HEK293 (cell line): ENCODE measurements around the gene PRR19.
A peak's percentile ranks its signal among the peaks of the same experiment; 100 is the strongest.

Experiments used
- BCL11B ChIP-seq: fragments of 450-650 bp; formaldehyde crosslinking; IDR thresholded peaks from 2 replicates; pipeline ENCODE4 v1.5.1; 2016; ENCODE audit warnings: low read depth, missing biosample characterization, missing genetic modification characterization
- MEIS1 ChIP-seq: sonication (generic); formaldehyde crosslinking; IDR thresholded peaks from 2 replicates; pipeline ENCODE4 v1.8.1; 2022; ENCODE audit warnings: missing genetic modification reagents, mild to moderate bottlenecking, borderline replicate concordance
- SP3 ChIP-seq: fragments of 450-650 bp; formaldehyde crosslinking; IDR thresholded peaks from 2 replicates; pipeline ENCODE4 v1.5.1; 2016; ENCODE audit warnings: missing biosample characterization, missing genetic modification characterization
- SP7 ChIP-seq: fragments of 450-650 bp; formaldehyde crosslinking; IDR thresholded peaks from 2 replicates; pipeline ENCODE4 v1.5.1; 2016; ENCODE audit warnings: missing biosample characterization, missing genetic modification characterization
- TCF7L2 ChIP-seq: IDR thresholded peaks from 2 replicates; pipeline ENCODE4 v1.6.1; 2011; ENCODE audit warnings: low read depth, mild to moderate bottlenecking, inconsistent platforms, low read length, moderate library complexity, borderline replicate concordance
- ZBTB1 ChIP-seq: fragments of 450-650 bp; formaldehyde crosslinking; IDR thresholded peaks from 2 replicates; pipeline ENCODE4 v1.5.1; 2016; ENCODE audit warnings: missing biosample characterization, missing genetic modification characterization
- ZBTB17 ChIP-seq: fragments of 450-650 bp; formaldehyde crosslinking; IDR thresholded peaks from 2 replicates; pipeline ENCODE4 v1.5.1; 2016; ENCODE audit warnings: missing biosample characterization, missing genetic modification characterization
- ZBTB8A ChIP-seq: fragments of 450-650 bp; formaldehyde crosslinking; IDR thresholded peaks from 2 replicates; pipeline ENCODE4 v1.5.1; 2016; ENCODE audit warnings: missing biosample characterization, missing genetic modification characterization
- ZEB2 ChIP-seq: fragments of 450-650 bp; formaldehyde crosslinking; IDR thresholded peaks from 2 replicates; pipeline ENCODE4 v1.5.1; 2016; ENCODE audit warnings: missing biosample characterization, missing genetic modification characterization
- ZNF112 ChIP-seq: fragments of 450-650 bp; formaldehyde crosslinking; IDR thresholded peaks from 2 replicates; pipeline ENCODE4 v1.5.0; 2017; ENCODE audit warnings: missing biosample characterization, missing genetic modification characterization
- ZNF133 ChIP-seq: fragments of 450-650 bp; formaldehyde crosslinking; IDR thresholded peaks from 2 replicates; pipeline ENCODE4 v1.5.1; 2016; ENCODE audit warnings: missing biosample characterization, missing genetic modification characterization
- ZNF138 ChIP-seq: fragments of 450-650 bp; formaldehyde crosslinking; IDR thresholded peaks from 2 replicates; pipeline ENCODE4 v1.5.1; 2016; ENCODE audit warnings: missing biosample characterization, missing genetic modification characterization, borderline replicate concordance
- ZNF175 ChIP-seq: fragments of 450-650 bp; formaldehyde crosslinking; IDR thresholded peaks from 2 replicates; pipeline ENCODE4 v1.5.1; 2016; ENCODE audit warnings: missing biosample characterization, missing genetic modification characterization
- ZNF184 ChIP-seq: fragments of 450-650 bp; IDR thresholded peaks from 2 replicates; pipeline ENCODE4 v1.5.1; 2018; ENCODE audit warnings: missing biosample characterization, mild to moderate bottlenecking, missing genetic modification characterization
- ZNF2 ChIP-seq: fragments of 450-650 bp; formaldehyde crosslinking; IDR thresholded peaks from 2 replicates; pipeline ENCODE4 v1.5.1; 2016; ENCODE audit warnings: missing biosample characterization, missing genetic modification characterization
- ZNF202 ChIP-seq: fragments of 450-650 bp; formaldehyde crosslinking; IDR thresholded peaks from 2 replicates; pipeline ENCODE4 v1.5.1; 2016; ENCODE audit warnings: missing biosample characterization, missing genetic modification characterization, borderline replicate concordance
- ZNF214 ChIP-seq: fragments of 450-650 bp; formaldehyde crosslinking; IDR thresholded peaks from 2 replicates; pipeline ENCODE4 v1.5.1; 2017; ENCODE audit warnings: missing biosample characterization, mild to moderate bottlenecking, missing genetic modification characterization, borderline replicate concordance
- ZNF280D ChIP-seq: fragments of 450-650 bp; formaldehyde crosslinking; IDR thresholded peaks from 2 replicates; pipeline ENCODE4 v1.5.1; 2016; ENCODE audit warnings: missing biosample characterization, missing genetic modification characterization
- ZNF292 ChIP-seq: fragments of 450-650 bp; formaldehyde crosslinking; IDR thresholded peaks from 2 replicates; pipeline ENCODE4 v1.5.1; 2016; ENCODE audit warnings: low read depth, missing biosample characterization, missing genetic modification characterization, borderline replicate concordance
- ZNF366 ChIP-seq: fragments of 450-650 bp; formaldehyde crosslinking; conservative IDR thresholded peaks from 2 replicates; pipeline ENCODE4 v1.5.1; 2016; ENCODE audit warnings: missing biosample characterization, missing genetic modification characterization
- ZNF37A ChIP-seq: fragments of 450-650 bp; IDR thresholded peaks from 2 replicates; pipeline ENCODE4 v1.5.1; 2018; ENCODE audit warnings: missing biosample characterization, missing genetic modification characterization
- ZNF391 ChIP-seq: fragments of 450-650 bp; formaldehyde crosslinking; IDR thresholded peaks from 2 replicates; pipeline ENCODE4 v1.5.1; 2016; ENCODE audit warnings: low read depth, missing biosample characterization, missing genetic modification characterization, borderline replicate concordance
- ZNF449 ChIP-seq: fragments of 450-650 bp; formaldehyde crosslinking; IDR thresholded peaks from 2 replicates; pipeline ENCODE4 v1.5.1; 2017; ENCODE audit warnings: missing biosample characterization, mild to moderate bottlenecking, missing genetic modification characterization, moderate library complexity
- ZNF521 ChIP-seq: fragments of 450-650 bp; formaldehyde crosslinking; IDR thresholded peaks from 2 replicates; pipeline ENCODE4 v1.5.1; 2017; ENCODE audit warnings: missing biosample characterization, mild to moderate bottlenecking, missing genetic modification characterization
- ZNF529 ChIP-seq: fragments of 450-650 bp; formaldehyde crosslinking; IDR thresholded peaks from 2 replicates; pipeline ENCODE4 v1.5.1; 2017; ENCODE audit warnings: missing genetic modification characterization, missing biosample characterization; ENCODE audit not compliant: insufficient replicate concordance
- ZNF548 ChIP-seq: fragments of 450-650 bp; formaldehyde crosslinking; IDR thresholded peaks from 2 replicates; pipeline ENCODE4 v1.5.1; 2016; ENCODE audit warnings: missing biosample characterization, missing genetic modification characterization
- ZNF580 ChIP-seq: fragments of 450-650 bp; formaldehyde crosslinking; IDR thresholded peaks from 2 replicates; pipeline ENCODE4 v1.5.1; 2016; ENCODE audit warnings: missing biosample characterization, missing genetic modification characterization
- ZNF629 ChIP-seq: fragments of 450-650 bp; formaldehyde crosslinking; IDR thresholded peaks from 2 replicates; pipeline ENCODE4 v1.5.1; 2017; ENCODE audit warnings: missing biosample characterization, missing genetic modification characterization
- ZNF791 ChIP-seq: fragments of 450-650 bp; formaldehyde crosslinking; IDR thresholded peaks from 2 replicates; pipeline ENCODE4 v1.5.1; 2016; ENCODE audit warnings: missing biosample characterization, missing genetic modification characterization
- ZNF792 ChIP-seq: fragments of 450-650 bp; formaldehyde crosslinking; IDR thresholded peaks from 2 replicates; pipeline ENCODE4 v1.5.1; 2016; ENCODE audit warnings: missing biosample characterization, missing genetic modification characterization
- ZXDB ChIP-seq: fragments of 450-650 bp; formaldehyde crosslinking; IDR thresholded peaks from 2 replicates; pipeline ENCODE4 v1.5.1; 2016; ENCODE audit warnings: missing biosample characterization, missing genetic modification characterization
- TF ChIP-seq, protein P1 (sequence below): fragments of 450-650 bp; formaldehyde crosslinking; IDR thresholded peaks from 2 replicates; pipeline ENCODE4 v1.5.1; 2017; ENCODE audit warnings: missing biosample characterization, missing genetic modification characterization
- TF ChIP-seq, protein P2 (sequence below): fragments of 450-650 bp; IDR thresholded peaks from 2 replicates; pipeline ENCODE4 v1.5.1; 2018; ENCODE audit warnings: missing biosample characterization, missing genetic modification characterization

The PRR19 gene

DNA sequence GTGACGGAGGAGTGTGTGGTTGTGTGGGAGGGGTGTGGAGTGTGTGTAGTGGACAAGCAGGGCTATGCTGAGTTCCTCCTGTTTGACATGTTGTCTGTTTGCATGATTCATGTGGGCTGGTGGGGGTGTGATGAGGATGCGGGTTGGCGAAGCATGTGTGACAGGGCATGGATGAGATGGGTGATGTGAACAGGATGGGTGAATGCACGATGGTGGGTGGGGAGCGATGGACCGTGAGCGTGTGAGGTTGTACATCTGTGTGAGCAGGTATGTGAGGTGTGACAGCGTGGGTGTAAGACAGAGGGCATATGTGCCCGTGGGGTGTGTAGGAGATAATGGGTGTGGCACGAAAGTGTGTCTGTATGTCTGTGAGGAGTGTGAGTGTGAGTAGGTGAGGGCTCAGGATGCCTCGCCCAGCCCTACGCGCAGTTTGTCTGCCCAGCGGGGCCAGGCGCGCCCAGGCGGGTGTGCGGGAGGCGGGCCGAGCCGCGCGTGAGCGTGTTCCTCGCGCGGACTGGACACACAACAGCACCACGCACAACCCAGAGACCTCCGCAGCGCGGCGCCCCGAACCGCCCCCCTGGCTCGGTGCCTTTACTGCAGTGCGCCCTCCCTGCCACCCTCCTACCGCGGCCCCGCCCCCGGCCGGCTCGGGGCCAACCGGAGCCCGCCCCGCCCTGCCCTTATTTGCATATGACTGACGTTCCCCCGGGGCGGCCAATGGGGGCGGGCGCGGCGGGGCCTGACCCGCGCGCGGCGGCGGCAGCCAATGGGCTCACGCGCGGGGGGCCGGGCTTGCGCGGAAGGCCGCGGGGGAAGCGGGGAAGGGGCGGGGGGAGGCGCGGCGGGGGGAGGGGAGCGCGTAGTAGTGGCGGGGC is 18.5 kb upstream of the PRR19 start (continued):
- TF ChIP-seq ZBTB1 (tag by site-specific recombination), result peak; percentile 22; the same call in 1 of the 2 replicates
- peak; percentile 98 for TF ChIP-seq ZBTB17 (tag by site-specific recombination)
- peak; percentile 90 for TF ChIP-seq ZEB2 (tag by site-specific recombination)
- TF ChIP-seq BCL11B (tag by site-specific recombination), result peak; percentile 68
- peak; percentile 58 for TF ChIP-seq ZNF791 (tag by site-specific recombination)
- TF ChIP-seq ZNF366, result peak; percentile 93
- TF ChIP-seq ZNF112 (tag by site-specific recombination), result no peak
- TF ChIP-seq MEIS1 (CRISPR knock-in tag), result no peak
- TF ChIP-seq ZNF521 (tag by site-specific recombination), result no peak
- peak; percentile 96 for TF ChIP-seq ZNF2 (tag by site-specific recombination)
- TF ChIP-seq ZNF792 (tag by site-specific recombination), result peak; percentile 31; the same call in 1 of the 2 replicates
- peak; percentile 35; the same call in 1 of the 2 replicates for TF ChIP-seq ZNF280D (tag by site-specific recombination)
- TF ChIP-seq ZNF629 (tag by site-specific recombination), result 0 out of 2 replicates have a peak, but pooled peaks have one; percentile 25
- 0 out of 2 replicates have a peak, but pooled peaks have one; percentile 6 for TF ChIP-seq ZNF175
- no peak for TF ChIP-seq ZNF184 (tag by site-specific recombination)
- TF ChIP-seq ZNF138, result no peak
- peak; percentile 61 for TF ChIP-seq ZXDB (tag by site-specific recombination)
- TF ChIP-seq ZNF214, result no peak
- TF ChIP-seq ZNF449 (tag by site-specific recombination), result peak; percentile 90
- TF ChIP-seq ZBTB8A (tag by site-specific recombination), result peak; percentile 93
- no peak for TF ChIP-seq ZNF529 (tag by site-specific recombination)
- TF ChIP-seq ZNF580, result peak; percentile 45
- no peak for TF ChIP-seq ZNF548
- no peak for TF ChIP-seq ZNF37A
- TF ChIP-seq SP3 (tag by site-specific recombination), result peak; percentile 82
- no peak for TF ChIP-seq ZNF292
- TF ChIP-seq SP7 (tag by site-specific recombination), result peak; percentile 89
- TF ChIP-seq, protein P1, sequence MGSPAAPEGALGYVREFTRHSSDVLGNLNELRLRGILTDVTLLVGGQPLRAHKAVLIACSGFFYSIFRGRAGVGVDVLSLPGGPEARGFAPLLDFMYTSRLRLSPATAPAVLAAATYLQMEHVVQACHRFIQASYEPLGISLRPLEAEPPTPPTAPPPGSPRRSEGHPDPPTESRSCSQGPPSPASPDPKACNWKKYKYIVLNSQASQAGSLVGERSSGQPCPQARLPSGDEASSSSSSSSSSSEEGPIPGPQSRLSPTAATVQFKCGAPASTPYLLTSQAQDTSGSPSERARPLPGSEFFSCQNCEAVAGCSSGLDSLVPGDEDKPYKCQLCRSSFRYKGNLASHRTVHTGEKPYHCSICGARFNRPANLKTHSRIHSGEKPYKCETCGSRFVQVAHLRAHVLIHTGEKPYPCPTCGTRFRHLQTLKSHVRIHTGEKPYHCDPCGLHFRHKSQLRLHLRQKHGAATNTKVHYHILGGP (tag by site-specific recombination), result no peak
- TF ChIP-seq, protein P2, sequence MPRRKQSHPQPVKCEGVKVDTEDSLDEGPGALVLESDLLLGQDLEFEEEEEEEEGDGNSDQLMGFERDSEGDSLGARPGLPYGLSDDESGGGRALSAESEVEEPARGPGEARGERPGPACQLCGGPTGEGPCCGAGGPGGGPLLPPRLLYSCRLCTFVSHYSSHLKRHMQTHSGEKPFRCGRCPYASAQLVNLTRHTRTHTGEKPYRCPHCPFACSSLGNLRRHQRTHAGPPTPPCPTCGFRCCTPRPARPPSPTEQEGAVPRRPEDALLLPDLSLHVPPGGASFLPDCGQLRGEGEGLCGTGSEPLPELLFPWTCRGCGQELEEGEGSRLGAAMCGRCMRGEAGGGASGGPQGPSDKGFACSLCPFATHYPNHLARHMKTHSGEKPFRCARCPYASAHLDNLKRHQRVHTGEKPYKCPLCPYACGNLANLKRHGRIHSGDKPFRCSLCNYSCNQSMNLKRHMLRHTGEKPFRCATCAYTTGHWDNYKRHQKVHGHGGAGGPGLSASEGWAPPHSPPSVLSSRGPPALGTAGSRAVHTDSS (tag by site-specific recombination), result no peak
- TF ChIP-seq ZNF133, result peak; percentile 47; the same call in 1 of the 2 replicates
- TF ChIP-seq TCF7L2, result no peak
- no peak for TF ChIP-seq ZNF202 (tag by site-specific recombination)
- peak; percentile 90 for TF ChIP-seq ZNF391
